BE2C (cell line): ENCODE measurements around the gene UBE3B.

ENCODE experiments used
- DNase-seq: peaks from one replicate; pipeline ENCODE4 v3.0.0-alpha.2; 2020
- H3K27me3 ChIP-seq: fragments of 250-450 bp; sonication (Bioruptor Pico); 2 replicates; pipeline ENCODE4 v1.5.1; 2020; ENCODE audit warnings: mild to moderate bottlenecking
- H3K36me3 ChIP-seq: fragments of 250-450 bp; sonication (Bioruptor Pico); 2 replicates; pipeline ENCODE4 v1.5.1; 2020; ENCODE audit warnings: mild to moderate bottlenecking
- H3K4me1 ChIP-seq: fragments of 250-450 bp; sonication (Bioruptor Pico); 2 replicates; pipeline ENCODE4 v1.5.1; 2020
- H3K4me3 ChIP-seq: 2 replicates; pipeline ENCODE4 v1.5.1; 2011; ENCODE audit warnings: low read depth, low read length
- H3K9me3 ChIP-seq: fragments of 250-450 bp; sonication (Bioruptor Pico); 2 replicates; pipeline ENCODE4 v1.5.1; 2020
- TF ChIP-seq, protein P1 (sequence below): IDR thresholded peaks from 2 replicates; pipeline ENCODE4 v1.5.1; 2012; ENCODE audit warnings: mild to moderate bottlenecking, low read depth, low read length

The UBE3B gene

DNA sequence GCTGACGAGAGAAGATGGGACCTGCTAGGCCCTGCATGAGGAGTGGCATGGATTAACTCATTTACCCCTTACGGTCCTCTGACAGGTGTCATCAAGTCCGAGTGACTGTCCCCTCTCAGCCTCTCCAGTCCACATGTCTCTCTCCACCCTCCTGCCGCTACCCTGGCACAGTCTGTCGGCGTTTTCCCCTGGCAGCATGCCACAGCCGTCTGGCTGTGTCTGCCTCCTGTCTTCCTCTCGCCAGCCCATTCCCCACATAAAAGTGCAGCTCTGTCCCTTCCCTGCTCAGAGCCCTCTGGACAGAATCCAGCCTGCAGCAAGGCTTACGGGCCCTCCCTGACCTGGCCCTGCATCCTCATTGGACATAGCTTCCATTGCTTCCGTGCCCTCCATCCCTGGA is 45.6 kb downstream of the UBE3B start:
- peaks cover 7% of the 10 kb centered on the region for H3K36me3 ChIP-seq
- H3K4me1 ChIP-seq: peaks cover 63% of the 10 kb centered on the region
- TF ChIP-seq, protein P1, sequence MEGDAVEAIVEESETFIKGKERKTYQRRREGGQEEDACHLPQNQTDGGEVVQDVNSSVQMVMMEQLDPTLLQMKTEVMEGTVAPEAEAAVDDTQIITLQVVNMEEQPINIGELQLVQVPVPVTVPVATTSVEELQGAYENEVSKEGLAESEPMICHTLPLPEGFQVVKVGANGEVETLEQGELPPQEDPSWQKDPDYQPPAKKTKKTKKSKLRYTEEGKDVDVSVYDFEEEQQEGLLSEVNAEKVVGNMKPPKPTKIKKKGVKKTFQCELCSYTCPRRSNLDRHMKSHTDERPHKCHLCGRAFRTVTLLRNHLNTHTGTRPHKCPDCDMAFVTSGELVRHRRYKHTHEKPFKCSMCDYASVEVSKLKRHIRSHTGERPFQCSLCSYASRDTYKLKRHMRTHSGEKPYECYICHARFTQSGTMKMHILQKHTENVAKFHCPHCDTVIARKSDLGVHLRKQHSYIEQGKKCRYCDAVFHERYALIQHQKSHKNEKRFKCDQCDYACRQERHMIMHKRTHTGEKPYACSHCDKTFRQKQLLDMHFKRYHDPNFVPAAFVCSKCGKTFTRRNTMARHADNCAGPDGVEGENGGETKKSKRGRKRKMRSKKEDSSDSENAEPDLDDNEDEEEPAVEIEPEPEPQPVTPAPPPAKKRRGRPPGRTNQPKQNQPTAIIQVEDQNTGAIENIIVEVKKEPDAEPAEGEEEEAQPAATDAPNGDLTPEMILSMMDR: no peak
- no peak overlapping the region for H3K4me3 ChIP-seq
- peak; percentile 89 for DNase-seq
- no peaks in the 10 kb centered on the region for H3K9me3 ChIP-seq
- no peaks in the 10 kb centered on the region for H3K27me3 ChIP-seq

DNA sequence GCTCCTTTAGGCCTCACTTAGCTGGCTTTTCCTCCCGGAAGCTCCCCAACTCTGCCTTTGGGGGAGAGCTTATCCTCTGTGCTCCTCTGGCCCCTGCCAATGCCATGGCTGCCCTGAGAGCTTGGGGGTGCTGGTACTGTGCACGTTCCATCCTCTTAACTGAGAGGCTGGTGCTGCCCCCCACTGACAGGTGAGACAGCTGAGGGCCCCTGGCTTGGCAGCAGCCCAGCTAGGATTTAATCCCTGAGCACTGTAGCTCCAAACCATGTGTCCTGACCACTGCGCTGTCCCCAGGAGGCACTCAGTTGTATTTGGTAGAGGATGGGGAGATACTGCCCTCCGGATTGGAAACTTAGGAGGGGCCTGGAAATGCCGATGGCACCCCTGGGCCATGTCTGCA is 46.1 kb downstream of the UBE3B start:
- TF ChIP-seq, protein P1: no peak
- no peak overlapping the region for H3K4me3 ChIP-seq
- no peak for DNase-seq
- H3K9me3 ChIP-seq: no peaks in the 10 kb centered on the region
- H3K4me1 ChIP-seq: peaks cover 59% of the 10 kb centered on the region
- H3K36me3 ChIP-seq: peaks cover 7% of the 10 kb centered on the region
- H3K27me3 ChIP-seq: no peaks in the 10 kb centered on the region

DNA sequence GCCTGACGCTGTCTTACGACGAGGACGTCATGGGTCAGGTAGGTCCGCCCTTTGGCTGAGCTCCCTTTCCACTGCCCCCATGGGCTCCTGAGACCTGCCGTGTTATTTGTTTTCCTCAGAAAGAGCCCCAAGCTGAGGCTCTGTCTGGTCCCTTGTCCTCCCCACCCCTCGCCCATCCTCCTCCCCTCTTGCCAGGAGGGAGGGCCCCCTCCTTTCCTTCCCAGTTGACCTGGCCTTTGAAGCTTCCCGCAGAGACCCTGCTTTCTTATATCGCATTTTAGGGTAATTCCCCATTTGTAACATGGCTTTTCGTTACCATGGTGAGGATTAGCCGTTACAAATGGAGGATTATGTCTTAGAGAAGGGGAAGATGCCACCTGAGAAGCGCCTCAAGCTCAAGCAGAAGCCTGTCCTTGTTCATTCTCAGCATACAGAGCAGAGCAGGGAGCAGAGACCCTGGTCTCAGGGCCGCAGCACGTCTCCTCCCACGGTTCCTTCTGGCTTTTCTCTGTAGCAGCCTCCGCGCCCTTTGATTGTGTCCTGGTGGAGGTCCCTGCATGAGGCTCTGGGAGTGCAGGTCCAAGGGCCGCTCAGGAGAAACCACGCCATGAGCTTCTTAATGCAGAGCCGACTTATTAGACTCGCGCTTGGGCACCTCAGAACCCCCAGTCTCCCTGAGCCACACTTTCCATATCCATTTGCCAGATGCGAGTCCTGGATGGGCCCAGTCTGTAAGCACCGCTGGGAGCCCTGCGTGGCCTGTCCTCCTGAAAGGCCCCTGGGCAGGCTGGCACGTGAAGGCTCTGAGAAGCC is 47.2 kb downstream of the UBE3B start:
- no peaks in the 10 kb centered on the region for H3K27me3 ChIP-seq
- H3K36me3 ChIP-seq: peaks cover 7% of the 10 kb centered on the region
- DNase-seq: no peak
- TF ChIP-seq, protein P1: no peak
- no peak overlapping the region for H3K4me3 ChIP-seq
- peaks cover 55% of the 10 kb centered on the region for H3K4me1 ChIP-seq
- no peaks in the 10 kb centered on the region for H3K9me3 ChIP-seq

DNA sequence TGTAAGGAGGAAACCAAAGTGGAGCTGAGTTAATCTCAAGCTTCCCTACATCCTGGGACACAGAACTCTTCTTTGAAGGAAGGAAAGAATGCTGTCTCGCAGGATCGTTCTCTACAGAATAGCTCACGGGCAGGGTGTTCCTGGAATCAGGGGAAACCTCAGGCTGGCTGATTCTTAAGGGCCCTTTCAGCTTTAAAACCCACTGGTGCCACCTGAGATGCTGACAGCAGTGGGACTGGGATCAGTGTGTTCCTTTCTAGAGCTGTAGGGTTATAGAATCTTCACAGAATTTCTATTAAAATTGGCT is 47.8 kb downstream of the UBE3B start:
- no peak for DNase-seq
- no peaks in the 10 kb centered on the region for H3K27me3 ChIP-seq
- peaks cover 55% of the 10 kb centered on the region for H3K4me1 ChIP-seq
- TF ChIP-seq, protein P1: no peak
- no peak overlapping the region for H3K4me3 ChIP-seq
- H3K36me3 ChIP-seq: peaks cover 7% of the 10 kb centered on the region
- H3K9me3 ChIP-seq: no peaks in the 10 kb centered on the region

DNA sequence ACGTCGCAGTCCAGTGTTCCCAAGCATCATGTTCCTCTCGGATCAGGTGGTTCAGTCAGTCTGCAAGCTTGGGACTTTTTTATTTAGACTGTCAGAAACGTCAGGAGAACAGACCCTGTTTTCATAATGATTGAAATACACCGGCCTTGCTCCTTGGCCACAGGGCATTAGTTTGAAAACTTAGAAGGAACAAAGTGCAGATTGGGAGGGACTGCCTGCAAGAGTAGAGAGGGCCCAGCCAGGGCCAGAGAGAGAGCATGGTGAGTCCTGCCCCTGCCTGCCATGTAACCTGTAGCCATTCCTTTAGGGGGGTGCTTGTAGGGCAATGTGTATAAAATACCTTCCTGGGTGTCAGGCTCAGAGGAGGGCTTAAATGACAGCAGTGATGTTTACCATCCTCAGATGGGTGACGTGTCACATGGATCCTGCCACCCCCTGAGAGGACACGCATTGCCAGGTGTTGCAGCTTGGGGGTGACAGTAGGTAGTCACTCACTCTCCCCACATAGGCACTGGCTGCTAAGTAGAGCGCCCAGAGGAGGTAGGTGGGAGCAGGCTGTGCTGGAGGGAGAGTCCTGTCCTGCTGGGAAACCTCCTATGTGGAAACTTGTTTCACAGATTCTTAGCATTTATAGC is 50.2 kb downstream of the UBE3B start:
- no peak overlapping the region for H3K4me3 ChIP-seq
- no peak for DNase-seq
- H3K27me3 ChIP-seq: no peaks in the 10 kb centered on the region
- H3K9me3 ChIP-seq: no peaks in the 10 kb centered on the region
- H3K4me1 ChIP-seq: peaks cover 66% of the 10 kb centered on the region
- TF ChIP-seq, protein P1: no peak
- no peaks in the 10 kb centered on the region for H3K36me3 ChIP-seq
